ENCODE measurements around the gene MAP1B.

Gene MAP1B

DNA sequence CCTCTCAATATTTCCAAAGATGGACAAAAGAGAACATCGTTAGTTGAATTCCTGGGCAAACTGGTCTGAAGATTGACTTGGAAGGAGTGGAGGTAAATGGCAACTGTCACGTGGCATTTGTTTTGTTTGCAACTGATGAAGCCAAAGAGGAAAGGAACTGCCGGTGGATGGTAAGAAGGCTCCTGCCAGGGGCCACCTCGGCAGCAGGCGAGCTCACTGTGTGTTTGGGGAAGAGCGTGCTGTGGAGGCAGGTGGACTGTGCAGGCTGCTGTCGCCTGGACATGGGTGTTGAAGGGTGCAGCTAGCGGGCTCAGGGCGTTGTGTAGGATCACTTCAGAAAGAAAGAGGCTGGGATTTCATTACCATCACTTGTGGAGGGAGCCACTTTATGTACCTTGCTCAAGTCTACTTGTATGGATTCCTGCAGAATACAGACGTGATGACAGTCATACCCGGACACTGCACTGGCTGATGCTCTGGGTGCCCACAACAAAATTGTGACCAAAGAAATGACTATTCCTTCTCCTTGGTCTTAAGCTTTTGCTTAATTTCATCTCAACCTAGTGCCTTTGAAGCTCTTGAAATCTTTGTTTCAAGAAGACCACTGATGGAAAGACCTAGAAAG is 72.7 kb downstream of the MAP1B start:
- Histone ChIP-seq H3K4me1 (ENCODE audit: control extremely low read depth in 1 of 4, control insufficient read depth in 4 of 4, insufficient read depth in 4 of 4, low read length in 3 of 4) (no peaks in the 10 kb centered on the region), H3K27ac (ENCODE audit: insufficient read depth in 1 of 2, low read depth in 1 of 2, low read length in 2 of 2, poor library complexity in 1 of 2, severe bottlenecking in 2 of 2) (no peak overlapping the region), H3K4me3 (ENCODE audit: control insufficient read depth in 1 of 7, extremely low read depth in 1 of 7, insufficient read depth in 4 of 7, low read depth in 2 of 7, low read length in 6 of 7) (no peak overlapping the region), H3K27me3 (replicated peaks in 2 of 5; ENCODE audit: control insufficient read depth in 4 of 5, insufficient read depth in 5 of 5, low read length in 4 of 5) (peaks cover 0 to 48% (median 15%) of the 10 kb centered on the region in 5 experiments), H3K9me3 (ENCODE audit: control extremely low read depth in 1 of 5, control insufficient read depth in 4 of 5, insufficient read depth in 2 of 5, low read depth in 1 of 5, low read length in 4 of 5) (peaks cover 0 to 2% (median 0%) of the 10 kb centered on the region in 5 experiments), H3K36me3 (ENCODE audit: control insufficient read depth in 4 of 4, insufficient read depth in 4 of 4, low read length in 3 of 4) (no peaks in the 10 kb centered on the region)
- POLR2A ChIA-PET: no interaction called here
- no peak for DNase-seq
- CTCF ChIA-PET: no interaction called here
- WGBS (ENCODE audit: insufficient coverage): 96% methylated on average over 10 of the region's 11 CpGs

DNA sequence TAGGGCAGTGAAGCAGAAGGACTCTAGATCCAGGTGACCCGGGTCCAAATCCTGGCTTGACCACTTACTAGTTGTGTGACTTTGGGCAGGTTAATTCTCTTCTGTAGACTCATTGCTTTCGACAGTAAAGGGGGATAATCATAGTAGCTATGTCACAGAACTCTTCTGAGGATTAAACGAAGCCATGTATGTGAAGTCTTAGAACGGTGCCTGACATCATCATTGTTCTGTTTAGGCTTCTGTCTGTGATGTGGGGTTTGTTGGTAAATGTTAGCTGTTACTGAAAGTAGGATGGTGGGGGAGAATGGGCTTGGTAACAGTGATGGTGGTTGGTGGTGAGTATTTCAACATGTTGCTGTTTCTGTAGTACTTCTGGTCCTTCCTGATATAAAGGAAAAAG is 73.7 kb downstream of the MAP1B start:
- Histone ChIP-seq H3K27ac (ENCODE audit: insufficient read depth in 1 of 2, low read depth in 1 of 2, low read length in 2 of 2, poor library complexity in 1 of 2, severe bottlenecking in 2 of 2) (no peak overlapping the region), H3K36me3 (ENCODE audit: control insufficient read depth in 4 of 4, insufficient read depth in 4 of 4, low read length in 3 of 4) (no peaks in the 10 kb centered on the region), H3K27me3 (replicated peaks in 2 of 5; ENCODE audit: control insufficient read depth in 4 of 5, insufficient read depth in 5 of 5, low read length in 4 of 5) (peaks cover 0 to 45% (median 17%) of the 10 kb centered on the region in 5 experiments), H3K9me3 (ENCODE audit: control extremely low read depth in 1 of 5, control insufficient read depth in 4 of 5, insufficient read depth in 2 of 5, low read depth in 1 of 5, low read length in 4 of 5) (peaks cover 0 to 2% (median 0%) of the 10 kb centered on the region in 5 experiments), H3K4me3 (ENCODE audit: control insufficient read depth in 1 of 7, extremely low read depth in 1 of 7, insufficient read depth in 4 of 7, low read depth in 2 of 7, low read length in 6 of 7) (no peak overlapping the region), H3K4me1 (ENCODE audit: control extremely low read depth in 1 of 4, control insufficient read depth in 4 of 4, insufficient read depth in 4 of 4, low read length in 3 of 4) (no peaks in the 10 kb centered on the region)
- ChIA-PET POLR2A (no interaction called here), CTCF (no interaction called here)
- WGBS (ENCODE audit: insufficient coverage): 96% methylated on average over 4 of the region's 4 CpGs
- no peak for DNase-seq

DNA sequence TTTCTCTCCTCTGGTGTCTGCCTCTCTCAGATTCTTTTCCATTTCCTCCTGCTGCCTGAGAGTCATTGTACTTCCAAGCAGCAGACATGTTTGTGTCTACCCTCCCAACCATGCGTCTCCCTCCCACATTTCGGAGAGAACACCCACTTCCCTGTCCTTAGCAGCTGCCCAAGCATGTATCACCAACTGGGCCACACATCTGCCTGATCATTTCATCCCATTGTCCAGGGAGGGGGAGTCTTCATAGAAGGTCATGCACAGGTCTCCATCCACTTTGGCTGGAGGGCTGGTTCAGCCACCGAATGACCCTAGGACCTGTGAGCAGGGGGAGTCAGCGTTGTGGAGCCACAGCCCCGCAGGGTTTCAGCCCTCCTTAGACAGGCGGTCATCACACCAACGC is 75.4 kb downstream of the MAP1B start:
- H3K4me3 ChIP-seq (ENCODE audit: control insufficient read depth in 1 of 7, extremely low read depth in 1 of 7, insufficient read depth in 4 of 7, low read depth in 2 of 7, low read length in 6 of 7): no peak overlapping the region
- no peak overlapping the region for H3K27ac ChIP-seq (ENCODE audit: insufficient read depth in 1 of 2, low read depth in 1 of 2, low read length in 2 of 2, poor library complexity in 1 of 2, severe bottlenecking in 2 of 2)
- peaks cover 0 to 2% (median 0%) of the 10 kb centered on the region in 5 experiments for H3K9me3 ChIP-seq (ENCODE audit: control extremely low read depth in 1 of 5, control insufficient read depth in 4 of 5, insufficient read depth in 2 of 5, low read depth in 1 of 5, low read length in 4 of 5)
- H3K27me3 ChIP-seq (replicated peaks in 2 of 5; ENCODE audit: control insufficient read depth in 4 of 5, insufficient read depth in 5 of 5, low read length in 4 of 5): peaks cover 0 to 39% (median 13%) of the 10 kb centered on the region in 5 experiments
- H3K4me1 ChIP-seq (ENCODE audit: control extremely low read depth in 1 of 4, control insufficient read depth in 4 of 4, insufficient read depth in 4 of 4, low read length in 3 of 4): no peaks in the 10 kb centered on the region
- 96% methylated on average over 3 of the region's 7 CpGs for WGBS (ENCODE audit: insufficient coverage)
- ChIA-PET POLR2A (no interaction called here), CTCF (no interaction called here)
- no peaks in the 10 kb centered on the region for H3K36me3 ChIP-seq (ENCODE audit: control insufficient read depth in 4 of 4, insufficient read depth in 4 of 4, low read length in 3 of 4)
- DNase-seq: no peak

DNA sequence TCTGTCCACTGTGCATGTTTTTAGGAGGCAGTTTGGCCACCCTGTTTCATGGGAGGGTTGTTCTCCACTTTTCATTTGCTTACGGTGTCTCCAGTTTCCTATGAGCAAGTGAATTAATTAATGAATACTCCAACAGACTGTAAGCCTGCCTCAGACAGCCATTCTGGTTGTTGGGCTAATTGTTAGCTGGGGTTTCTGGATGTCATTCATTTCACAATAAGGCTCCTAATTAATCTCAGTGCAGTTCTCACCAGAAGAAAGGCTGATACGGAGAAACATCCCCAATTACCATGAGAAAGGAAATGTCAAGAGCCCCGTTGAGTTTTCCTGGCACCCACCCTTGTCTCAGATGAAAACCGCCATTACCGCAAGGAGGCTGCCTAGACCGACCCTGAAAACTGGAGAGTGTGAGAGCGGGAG is 75.8 kb downstream of the MAP1B start:
- H3K4me3 ChIP-seq (ENCODE audit: control insufficient read depth in 1 of 7, extremely low read depth in 1 of 7, insufficient read depth in 4 of 7, low read depth in 2 of 7, low read length in 6 of 7): no peak overlapping the region
- H3K9me3 ChIP-seq (ENCODE audit: control extremely low read depth in 1 of 5, control insufficient read depth in 4 of 5, insufficient read depth in 2 of 5, low read depth in 1 of 5, low read length in 4 of 5): peaks cover 0 to 2% (median 0%) of the 10 kb centered on the region in 5 experiments
- peaks cover 0 to 39% (median 18%) of the 10 kb centered on the region in 5 experiments for H3K27me3 ChIP-seq (replicated peaks in 2 of 5; ENCODE audit: control insufficient read depth in 4 of 5, insufficient read depth in 5 of 5, low read length in 4 of 5)
- no peak for DNase-seq
- ChIA-PET POLR2A (no interaction called here), CTCF (no interaction called here)
- no peaks in the 10 kb centered on the region for H3K4me1 ChIP-seq (ENCODE audit: control extremely low read depth in 1 of 4, control insufficient read depth in 4 of 4, insufficient read depth in 4 of 4, low read length in 3 of 4)
- WGBS (ENCODE audit: insufficient coverage): 93% methylated on average over 3 of the region's 7 CpGs
- no peak overlapping the region for H3K27ac ChIP-seq (ENCODE audit: insufficient read depth in 1 of 2, low read depth in 1 of 2, low read length in 2 of 2, poor library complexity in 1 of 2, severe bottlenecking in 2 of 2)
- H3K36me3 ChIP-seq (ENCODE audit: control insufficient read depth in 4 of 4, insufficient read depth in 4 of 4, low read length in 3 of 4): no peaks in the 10 kb centered on the region

DNA sequence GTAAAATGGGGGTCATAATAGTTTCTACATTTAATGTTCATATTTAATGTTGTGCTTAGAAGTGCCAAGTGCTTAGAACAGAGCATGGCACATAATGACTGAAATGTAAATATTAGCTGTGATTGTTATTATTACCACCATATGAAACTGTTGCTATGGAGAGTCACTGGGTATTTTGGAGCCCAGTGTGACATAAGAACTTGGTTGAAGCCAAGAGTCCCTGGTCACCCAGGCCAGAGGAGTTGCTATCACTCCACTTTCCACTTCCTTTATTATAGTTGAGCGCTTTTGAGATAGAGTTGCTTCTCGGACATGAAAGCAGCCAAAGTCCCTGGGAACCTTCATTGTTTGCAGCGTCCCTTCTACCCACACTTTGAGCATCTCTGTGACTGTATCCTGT is 77.1 kb downstream of the MAP1B start:
- H3K4me1 ChIP-seq (ENCODE audit: control extremely low read depth in 1 of 4, control insufficient read depth in 4 of 4, insufficient read depth in 4 of 4, low read length in 3 of 4): no peaks in the 10 kb centered on the region
- no peak overlapping the region for H3K4me3 ChIP-seq (ENCODE audit: control insufficient read depth in 1 of 7, extremely low read depth in 1 of 7, insufficient read depth in 4 of 7, low read depth in 2 of 7, low read length in 6 of 7)
- CTCF ChIA-PET: no interaction called here
- no peaks in the 10 kb centered on the region for H3K36me3 ChIP-seq (ENCODE audit: control insufficient read depth in 4 of 4, insufficient read depth in 4 of 4, low read length in 3 of 4)
- POLR2A ChIA-PET: no interaction called here
- H3K27me3 ChIP-seq (replicated peaks in 2 of 5; ENCODE audit: control insufficient read depth in 4 of 5, insufficient read depth in 5 of 5, low read length in 4 of 5): peaks cover 0 to 34% (median 15%) of the 10 kb centered on the region in 5 experiments
- no CpG with 5 or more reads among the region's 3 CpGs for WGBS (ENCODE audit: insufficient coverage)
- peaks cover 0 to 2% (median 0%) of the 10 kb centered on the region in 5 experiments for H3K9me3 ChIP-seq (ENCODE audit: control extremely low read depth in 1 of 5, control insufficient read depth in 4 of 5, insufficient read depth in 2 of 5, low read depth in 1 of 5, low read length in 4 of 5)
- no peak overlapping the region for H3K27ac ChIP-seq (ENCODE audit: insufficient read depth in 1 of 2, low read depth in 1 of 2, low read length in 2 of 2, poor library complexity in 1 of 2, severe bottlenecking in 2 of 2)
- no peak for DNase-seq

DNA sequence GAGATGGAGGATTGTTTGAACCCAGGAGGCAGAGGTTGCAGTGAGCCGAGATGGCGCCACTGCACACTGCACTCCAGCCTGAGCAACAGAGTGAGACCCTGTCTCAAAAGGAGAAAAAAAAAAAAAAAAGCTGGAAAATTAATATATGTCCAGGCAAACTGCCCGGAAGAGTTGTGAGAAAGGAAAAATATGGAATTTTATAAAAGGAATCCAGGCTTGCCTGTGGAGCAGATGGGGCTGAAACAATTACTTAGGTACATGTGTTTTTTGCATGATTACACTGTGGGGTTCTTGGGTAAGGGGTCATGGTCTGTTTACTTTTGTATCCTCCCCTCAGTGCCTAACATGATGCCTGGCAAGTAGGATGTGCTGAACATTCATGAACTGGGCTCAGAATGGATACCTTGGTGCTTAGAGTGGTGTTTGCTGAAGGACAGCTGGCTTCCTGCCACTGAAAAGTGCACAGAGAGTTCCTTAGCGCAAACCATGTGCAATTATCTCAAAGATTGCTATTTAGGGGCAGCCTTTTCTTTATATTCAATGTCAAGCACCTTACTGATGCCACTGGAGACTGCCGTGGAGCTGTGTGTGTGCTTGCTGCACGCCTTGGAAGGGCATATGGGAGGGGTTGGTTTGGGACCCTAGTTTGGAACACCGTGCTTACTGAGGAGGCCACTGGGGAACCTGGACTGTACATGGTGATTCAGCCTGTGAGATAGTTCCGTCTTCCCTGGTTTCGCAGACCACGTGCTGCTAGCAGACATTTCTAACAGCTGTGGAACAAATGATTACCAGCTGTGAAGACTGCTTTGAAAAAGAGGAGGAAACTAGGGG is 78.4 kb downstream of the MAP1B start:
- Histone ChIP-seq H3K27me3 (replicated peaks in 2 of 5; ENCODE audit: control insufficient read depth in 4 of 5, insufficient read depth in 5 of 5, low read length in 4 of 5) (peaks cover 0 to 22% (median 15%) of the 10 kb centered on the region in 5 experiments), H3K4me3 (ENCODE audit: control insufficient read depth in 1 of 7, extremely low read depth in 1 of 7, insufficient read depth in 4 of 7, low read depth in 2 of 7, low read length in 6 of 7) (no peak overlapping the region), H3K4me1 (ENCODE audit: control extremely low read depth in 1 of 4, control insufficient read depth in 4 of 4, insufficient read depth in 4 of 4, low read length in 3 of 4) (no peaks in the 10 kb centered on the region), H3K9me3 (ENCODE audit: control extremely low read depth in 1 of 5, control insufficient read depth in 4 of 5, insufficient read depth in 2 of 5, low read depth in 1 of 5, low read length in 4 of 5) (peaks cover 0 to 2% (median 0%) of the 10 kb centered on the region in 5 experiments), H3K36me3 (ENCODE audit: control insufficient read depth in 4 of 4, insufficient read depth in 4 of 4, low read length in 3 of 4) (no peaks in the 10 kb centered on the region), H3K27ac (ENCODE audit: insufficient read depth in 1 of 2, low read depth in 1 of 2, low read length in 2 of 2, poor library complexity in 1 of 2, severe bottlenecking in 2 of 2) (no peak overlapping the region)
- ChIA-PET CTCF (interaction anchor here (1.0 kb wide), 1 partner anchor 10 kb away, joined by 3 read pairs; no protein-coding TSS in a partner anchor), POLR2A (no interaction called here)
- no peak for DNase-seq
- WGBS (ENCODE audit: insufficient coverage): 95% methylated on average over 9 of the region's 10 CpGs

DNA sequence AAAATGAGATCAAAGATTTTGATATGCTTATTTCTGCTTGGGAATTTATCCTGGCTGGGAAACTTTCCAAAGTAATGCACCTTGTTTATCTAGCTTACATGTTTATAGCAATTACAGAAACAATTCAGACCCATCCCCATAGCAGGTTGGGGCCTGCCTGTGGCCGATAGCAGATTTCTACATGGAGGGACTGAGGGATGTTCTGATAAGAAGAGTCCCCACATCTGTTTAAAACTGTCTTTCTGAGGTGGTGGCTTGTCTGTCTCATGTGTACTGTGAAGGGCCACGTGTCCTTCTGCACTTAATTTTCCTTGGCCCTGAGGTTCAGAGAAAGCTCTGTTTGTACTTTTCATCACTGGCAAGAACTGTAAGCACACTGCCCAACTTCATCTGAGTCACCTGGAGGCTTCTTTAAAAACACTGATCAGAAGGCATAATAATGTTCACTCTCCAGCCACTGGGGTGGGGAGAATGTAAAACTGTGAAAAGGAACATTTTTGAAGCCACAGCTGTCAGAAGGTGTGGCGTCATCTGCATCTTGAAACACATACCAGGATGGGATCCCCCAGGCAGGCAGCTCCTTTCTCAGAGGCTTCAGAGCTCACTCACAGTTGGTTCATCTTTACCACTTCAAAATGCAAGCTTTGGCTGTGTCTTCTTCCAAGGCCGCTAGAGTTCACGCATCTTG is 80.3 kb downstream of the MAP1B start:
- Histone ChIP-seq H3K36me3 (ENCODE audit: control insufficient read depth in 4 of 4, insufficient read depth in 4 of 4, low read length in 3 of 4) (no peaks in the 10 kb centered on the region), H3K27me3 (replicated peaks in 2 of 5; ENCODE audit: control insufficient read depth in 4 of 5, insufficient read depth in 5 of 5, low read length in 4 of 5) (peaks cover 0 to 22% (median 13%) of the 10 kb centered on the region in 5 experiments), H3K9me3 (ENCODE audit: control extremely low read depth in 1 of 5, control insufficient read depth in 4 of 5, insufficient read depth in 2 of 5, low read depth in 1 of 5, low read length in 4 of 5) (peaks cover 0 to 2% (median 0%) of the 10 kb centered on the region in 5 experiments), H3K27ac (ENCODE audit: insufficient read depth in 1 of 2, low read depth in 1 of 2, low read length in 2 of 2, poor library complexity in 1 of 2, severe bottlenecking in 2 of 2) (no peak overlapping the region), H3K4me1 (ENCODE audit: control extremely low read depth in 1 of 4, control insufficient read depth in 4 of 4, insufficient read depth in 4 of 4, low read length in 3 of 4) (no peaks in the 10 kb centered on the region), H3K4me3 (ENCODE audit: control insufficient read depth in 1 of 7, extremely low read depth in 1 of 7, insufficient read depth in 4 of 7, low read depth in 2 of 7, low read length in 6 of 7) (no peak overlapping the region)
- POLR2A ChIA-PET: no interaction called here
- DNase-seq: no peak
- 85% methylated on average over 4 of the region's 5 CpGs for WGBS (ENCODE audit: insufficient coverage)
- CTCF ChIA-PET: no interaction called here
